ENCODE data around the gene SHC3.

SHC3 gene

GRCh38 chr9:88998911-88999310 is 179.7 kb downstream of the SHC3 start:
- DNase-seq: no peak
- POLR2A ChIA-PET: no interaction called here
- CTCF ChIA-PET: no interaction called here
- no peaks in the 10 kb centered on the region for H3K9me3 ChIP-seq (ENCODE audit: control extremely low read depth in 1 of 5, control insufficient read depth in 4 of 5, insufficient read depth in 2 of 5, low read depth in 1 of 5, low read length in 4 of 5)
- peaks cover 0 to 5% (median 1%) of the 10 kb centered on the region in 4 experiments for H3K4me1 ChIP-seq (ENCODE audit: control extremely low read depth in 1 of 4, control insufficient read depth in 4 of 4, insufficient read depth in 4 of 4, low read length in 3 of 4)
- H3K27ac ChIP-seq (ENCODE audit: insufficient read depth in 1 of 2, low read depth in 1 of 2, low read length in 2 of 2, poor library complexity in 1 of 2, severe bottlenecking in 2 of 2): no peak overlapping the region
- 98% methylated on average over 6 of the region's 9 CpGs for WGBS (ENCODE audit: insufficient coverage)
- H3K4me3 ChIP-seq (ENCODE audit: control insufficient read depth in 1 of 7, extremely low read depth in 1 of 7, insufficient read depth in 4 of 7, low read depth in 2 of 7, low read length in 6 of 7): no peak overlapping the region
- H3K36me3 ChIP-seq (ENCODE audit: control insufficient read depth in 4 of 4, insufficient read depth in 4 of 4, low read length in 3 of 4): no peaks in the 10 kb centered on the region
- peaks cover 0 to 48% (median 13%) of the 10 kb centered on the region in 5 experiments for H3K27me3 ChIP-seq (replicated peaks in 2 of 5; ENCODE audit: control insufficient read depth in 4 of 5, insufficient read depth in 5 of 5, low read length in 4 of 5)

- CTCF ChIA-PET: no interaction called here
- H3K36me3 ChIP-seq (ENCODE audit: control insufficient read depth in 4 of 4, insufficient read depth in 4 of 4, low read length in 3 of 4): no peaks in the 10 kb centered on the region
- peak in 2 of 3 donors; percentile 44 to 45 for DNase-seq
- no peak overlapping the region for H3K27ac ChIP-seq (ENCODE audit: insufficient read depth in 1 of 2, low read depth in 1 of 2, low read length in 2 of 2, poor library complexity in 1 of 2, severe bottlenecking in 2 of 2)
- H3K27me3 ChIP-seq (replicated peaks in 2 of 5; ENCODE audit: control insufficient read depth in 4 of 5, insufficient read depth in 5 of 5, low read length in 4 of 5): peaks cover 0 to 52% (median 13%) of the 10 kb centered on the region in 5 experiments
- no peaks in the 10 kb centered on the region for H3K9me3 ChIP-seq (ENCODE audit: control extremely low read depth in 1 of 5, control insufficient read depth in 4 of 5, insufficient read depth in 2 of 5, low read depth in 1 of 5, low read length in 4 of 5)
- POLR2A ChIA-PET: no interaction called here
- WGBS (ENCODE audit: insufficient coverage): 13% methylated on average over 2 of the region's 2 CpGs
- no peak overlapping the region for H3K4me3 ChIP-seq (ENCODE audit: control insufficient read depth in 1 of 7, extremely low read depth in 1 of 7, insufficient read depth in 4 of 7, low read depth in 2 of 7, low read length in 6 of 7)
- H3K4me1 ChIP-seq (ENCODE audit: control extremely low read depth in 1 of 4, control insufficient read depth in 4 of 4, insufficient read depth in 4 of 4, low read length in 3 of 4): peaks cover 0 to 5% (median 1%) of the 10 kb centered on the region in 4 experiments
Observed at GRCh38 chr9:88998503-88998902, 180.1 kb downstream of the SHC3 start.

- CTCF ChIA-PET: no interaction called here
- H3K4me3 ChIP-seq (ENCODE audit: control insufficient read depth in 1 of 7, extremely low read depth in 1 of 7, insufficient read depth in 4 of 7, low read depth in 2 of 7, low read length in 6 of 7): no peak overlapping the region
- 91% methylated on average over 8 of the region's 8 CpGs for WGBS (ENCODE audit: insufficient coverage)
- H3K36me3 ChIP-seq (ENCODE audit: control insufficient read depth in 4 of 4, insufficient read depth in 4 of 4, low read length in 3 of 4): no peaks in the 10 kb centered on the region
- POLR2A ChIA-PET: no interaction called here
- no peaks in the 10 kb centered on the region for H3K9me3 ChIP-seq (ENCODE audit: control extremely low read depth in 1 of 5, control insufficient read depth in 4 of 5, insufficient read depth in 2 of 5, low read depth in 1 of 5, low read length in 4 of 5)
- no peak for DNase-seq
- peaks cover 0 to 5% (median 1%) of the 10 kb centered on the region in 4 experiments for H3K4me1 ChIP-seq (ENCODE audit: control extremely low read depth in 1 of 4, control insufficient read depth in 4 of 4, insufficient read depth in 4 of 4, low read length in 3 of 4)
- no peak overlapping the region for H3K27ac ChIP-seq (ENCODE audit: insufficient read depth in 1 of 2, low read depth in 1 of 2, low read length in 2 of 2, poor library complexity in 1 of 2, severe bottlenecking in 2 of 2)
- peaks cover 0 to 53% (median 13%) of the 10 kb centered on the region in 5 experiments for H3K27me3 ChIP-seq (replicated peaks in 2 of 5; ENCODE audit: control insufficient read depth in 4 of 5, insufficient read depth in 5 of 5, low read length in 4 of 5)
Observed at GRCh38 chr9:88997646-88998045, 181.0 kb downstream of the SHC3 start.

GRCh38 chr9:88996921-88997235 is 181.7 kb downstream of the SHC3 start:
- DNase-seq: no peak
- ChIA-PET POLR2A (no interaction called here), CTCF (no interaction called here)
- peaks cover 4 to 53% (median 20%) of the 10 kb centered on the region in 5 experiments for H3K27me3 ChIP-seq (replicated peaks in 2 of 5; ENCODE audit: control insufficient read depth in 4 of 5, insufficient read depth in 5 of 5, low read length in 4 of 5)
- no peaks in the 10 kb centered on the region for H3K9me3 ChIP-seq (ENCODE audit: control extremely low read depth in 1 of 5, control insufficient read depth in 4 of 5, insufficient read depth in 2 of 5, low read depth in 1 of 5, low read length in 4 of 5)
- no peak overlapping the region for H3K27ac ChIP-seq (ENCODE audit: insufficient read depth in 1 of 2, low read depth in 1 of 2, low read length in 2 of 2, poor library complexity in 1 of 2, severe bottlenecking in 2 of 2)
- H3K4me1 ChIP-seq (ENCODE audit: control extremely low read depth in 1 of 4, control insufficient read depth in 4 of 4, insufficient read depth in 4 of 4, low read length in 3 of 4): peaks cover 0 to 8% (median 3%) of the 10 kb centered on the region in 4 experiments
- H3K4me3 ChIP-seq (ENCODE audit: control insufficient read depth in 1 of 7, extremely low read depth in 1 of 7, insufficient read depth in 4 of 7, low read depth in 2 of 7, low read length in 6 of 7): no peak overlapping the region
- no peaks in the 10 kb centered on the region for H3K36me3 ChIP-seq (ENCODE audit: control insufficient read depth in 4 of 4, insufficient read depth in 4 of 4, low read length in 3 of 4)
- 97% methylated on average over 4 of the region's 4 CpGs for WGBS (ENCODE audit: insufficient coverage)

- 98% methylated on average over 9 of the region's 14 CpGs for WGBS (ENCODE audit: insufficient coverage)
Observed at GRCh38 chr9:88996046-88996920, 182.3 kb downstream of the SHC3 start.

GRCh38 chr9:88995627-88996026 is 183.0 kb downstream of the SHC3 start:
- Histone ChIP-seq H3K36me3 (ENCODE audit: control insufficient read depth in 4 of 4, insufficient read depth in 4 of 4, low read length in 3 of 4) (no peaks in the 10 kb centered on the region), H3K27ac (ENCODE audit: insufficient read depth in 1 of 2, low read depth in 1 of 2, low read length in 2 of 2, poor library complexity in 1 of 2, severe bottlenecking in 2 of 2) (no peak overlapping the region), H3K9me3 (ENCODE audit: control extremely low read depth in 1 of 5, control insufficient read depth in 4 of 5, insufficient read depth in 2 of 5, low read depth in 1 of 5, low read length in 4 of 5) (no peaks in the 10 kb centered on the region), H3K27me3 (replicated peaks in 2 of 5; ENCODE audit: control insufficient read depth in 4 of 5, insufficient read depth in 5 of 5, low read length in 4 of 5) (peaks cover 4 to 59% (median 23%) of the 10 kb centered on the region in 5 experiments), H3K4me1 (ENCODE audit: control extremely low read depth in 1 of 4, control insufficient read depth in 4 of 4, insufficient read depth in 4 of 4, low read length in 3 of 4) (peaks cover 0 to 13% (median 7%) of the 10 kb centered on the region in 4 experiments), H3K4me3 (ENCODE audit: control insufficient read depth in 1 of 7, extremely low read depth in 1 of 7, insufficient read depth in 4 of 7, low read depth in 2 of 7, low read length in 6 of 7) (no peak overlapping the region)
- CTCF ChIA-PET: interaction anchor here (1.0 to 1.3 kb wide), 2 partner anchors 47 to 901 kb away, joined by 3 read pairs; no protein-coding TSS in a partner anchor
- no peak for DNase-seq
- POLR2A ChIA-PET: no interaction called here
- 96% methylated on average over 6 of the region's 6 CpGs for WGBS (ENCODE audit: insufficient coverage)

More at GRCh38 chr9:88996046-88996920, 182.3 kb downstream of the SHC3 start:
- Histone ChIP-seq H3K27ac (ENCODE audit: insufficient read depth in 1 of 2, low read depth in 1 of 2, low read length in 2 of 2, poor library complexity in 1 of 2, severe bottlenecking in 2 of 2) (no peak overlapping the region), H3K36me3 (ENCODE audit: control insufficient read depth in 4 of 4, insufficient read depth in 4 of 4, low read length in 3 of 4) (no peaks in the 10 kb centered on the region), H3K4me3 (ENCODE audit: control insufficient read depth in 1 of 7, extremely low read depth in 1 of 7, insufficient read depth in 4 of 7, low read depth in 2 of 7, low read length in 6 of 7) (no peak overlapping the region), H3K9me3 (ENCODE audit: control extremely low read depth in 1 of 5, control insufficient read depth in 4 of 5, insufficient read depth in 2 of 5, low read depth in 1 of 5, low read length in 4 of 5) (no peaks in the 10 kb centered on the region), H3K27me3 (replicated peaks in 2 of 5; ENCODE audit: control insufficient read depth in 4 of 5, insufficient read depth in 5 of 5, low read length in 4 of 5) (peaks cover 4 to 54% (median 23%) of the 10 kb centered on the region in 5 experiments), H3K4me1 (ENCODE audit: control extremely low read depth in 1 of 4, control insufficient read depth in 4 of 4, insufficient read depth in 4 of 4, low read length in 3 of 4) (peaks cover 0 to 14% (median 7%) of the 10 kb centered on the region in 4 experiments)
- ChIA-PET POLR2A (no interaction called here), CTCF (interaction anchor here (1.0 kb wide), 1 partner anchor 48 kb away, joined by 3 read pairs; no protein-coding TSS in a partner anchor)
- DNase-seq: no peak

- no peaks in the 10 kb centered on the region for H3K9me3 ChIP-seq (ENCODE audit: control extremely low read depth in 1 of 5, control insufficient read depth in 4 of 5, insufficient read depth in 2 of 5, low read depth in 1 of 5, low read length in 4 of 5)
- ChIA-PET CTCF (interaction anchor here (1.0 to 1.3 kb wide), 2 partner anchors 46 to 901 kb away, joined by 3 read pairs; no protein-coding TSS in a partner anchor), POLR2A (no interaction called here)
- 90% methylated on average over 3 of the region's 6 CpGs for WGBS (ENCODE audit: insufficient coverage)
- H3K36me3 ChIP-seq (ENCODE audit: control insufficient read depth in 4 of 4, insufficient read depth in 4 of 4, low read length in 3 of 4): no peaks in the 10 kb centered on the region
- peaks cover 0 to 13% (median 7%) of the 10 kb centered on the region in 4 experiments for H3K4me1 ChIP-seq (ENCODE audit: control extremely low read depth in 1 of 4, control insufficient read depth in 4 of 4, insufficient read depth in 4 of 4, low read length in 3 of 4)
- no peak for DNase-seq
- no peak overlapping the region for H3K4me3 ChIP-seq (ENCODE audit: control insufficient read depth in 1 of 7, extremely low read depth in 1 of 7, insufficient read depth in 4 of 7, low read depth in 2 of 7, low read length in 6 of 7)
- H3K27me3 ChIP-seq (replicated peaks in 2 of 5; ENCODE audit: control insufficient read depth in 4 of 5, insufficient read depth in 5 of 5, low read length in 4 of 5): peaks cover 4 to 63% (median 23%) of the 10 kb centered on the region in 5 experiments
- H3K27ac ChIP-seq (ENCODE audit: insufficient read depth in 1 of 2, low read depth in 1 of 2, low read length in 2 of 2, poor library complexity in 1 of 2, severe bottlenecking in 2 of 2): no peak overlapping the region
Observed at GRCh38 chr9:88995200-88995577, 183.4 kb downstream of the SHC3 start.

Measured in common myeloid progenitor, CD34-positive (primary cell).